HepG2 (cell line): Measurements from ENCODE around the gene STAP2. TPM values are rescaled to one million over a fixed set of nuclear protein-coding genes. Genes with fewer than 3 reads are reported as not detected.

Experiments used
- AGO2 ChIP-seq: fragments of 200-400 bp; formaldehyde crosslinking; optimal IDR thresholded peaks from 2 replicates; pipeline ENCODE3; 2017; ENCODE audit warnings: mild to moderate bottlenecking, low read depth, low read length, moderate library complexity
- CENPT ChIP-seq: sonication (generic); formaldehyde crosslinking; IDR thresholded peaks from 2 replicates; pipeline ENCODE4 v1.8.0; 2022; ENCODE audit warnings: low read depth, mild to moderate bottlenecking, moderate library complexity, missing genetic modification reagents
- EP300 ChIP-seq, 3 experiments: sonication (generic) in 1 of 3; formaldehyde crosslinking in 1 of 3; IDR thresholded peaks; 2 replicates each; pipeline versions ENCODE4 v1.5.1 to v1.6.1; 2011 to 2020; ENCODE audit warnings: low read depth in 2 of 3, low read length in 2 of 3, borderline replicate concordance in 1 of 3, improper control_type of control experiment in 1 of 3, mild to moderate bottlenecking in 1 of 3, missing genetic modification reagents in 1 of 3, moderate library complexity in 1 of 3
- FIP1L1 ChIP-seq: fragments of 200-400 bp; formaldehyde crosslinking; IDR thresholded peaks from 2 replicates; pipeline ENCODE4 v1.6.1; 2018; ENCODE audit warnings: low read depth, mild to moderate bottlenecking, low read length, moderate library complexity, borderline replicate concordance; ENCODE audit not compliant: insufficient read depth
- FOXM1 ChIP-seq: sonication (generic); formaldehyde crosslinking; IDR thresholded peaks from 2 replicates; pipeline ENCODE4 v1.5.0; 2020; ENCODE audit warnings: missing genetic modification reagents
- FOXP1 ChIP-seq, 2 experiments: fragments of 450-650 bp in 1 of 2; IDR thresholded peaks; 2 replicates each; pipeline ENCODE4 v1.6.1; 2017 to 2018; ENCODE audit warnings: antibody characterized with exemption in 1 of 2
- GATAD2A ChIP-seq: IDR thresholded peaks from 2 replicates; pipeline ENCODE4 v1.6.1; 2016
- GTF2F1 ChIP-seq: fragments of 150-350 bp; IDR thresholded peaks from 2 replicates; pipeline ENCODE4 v1.6.1; 2014; ENCODE audit warnings: low read length
- HOXD1 ChIP-seq: sonication (generic); formaldehyde crosslinking; IDR thresholded peaks from 2 replicates; pipeline ENCODE4 v1.5.0; 2020; ENCODE audit warnings: missing genetic modification reagents
- KDM1A ChIP-seq: IDR thresholded peaks from 2 replicates; pipeline ENCODE4 v1.6.1; 2016; ENCODE audit warnings: missing compliant biosample characterization
- NCOA5 ChIP-seq: sonication (generic); formaldehyde crosslinking; IDR thresholded peaks from 2 replicates; pipeline ENCODE4 v1.4.0; 2020; ENCODE audit warnings: missing genetic modification reagents
- TOPORS ChIP-seq: sonication (generic); formaldehyde crosslinking; IDR thresholded peaks from 2 replicates; pipeline ENCODE4 v1.8.0; 2023; ENCODE audit warnings: mild to moderate bottlenecking, missing genetic modification reagents
- U2AF2 ChIP-seq: fragments of 200-400 bp; formaldehyde crosslinking; IDR thresholded peaks from 2 replicates; pipeline ENCODE4 v1.6.1; 2017; ENCODE audit warnings: low read depth, mild to moderate bottlenecking, low read length
- ZNF552 ChIP-seq: sonication (generic); formaldehyde crosslinking; IDR thresholded peaks from 2 replicates; pipeline ENCODE4 v1.9.0; 2022; ENCODE audit warnings: missing genetic modification reagents, mild to moderate bottlenecking, borderline replicate concordance
- ZNF652 ChIP-seq: IDR thresholded peaks from 2 replicates; pipeline ENCODE4 v1.6.1; 2016; ENCODE audit warnings: low read depth, borderline replicate concordance
- ZNF670 ChIP-seq: sonication (generic); formaldehyde crosslinking; IDR thresholded peaks from 2 replicates; pipeline ENCODE4 v1.8.0; 2022; ENCODE audit warnings: mild to moderate bottlenecking, missing genetic modification reagents, borderline replicate concordance
- ZNF772 ChIP-seq: sonication (generic); formaldehyde crosslinking; IDR thresholded peaks from 2 replicates; pipeline ENCODE4 v1.5.0; 2020; ENCODE audit warnings: mild to moderate bottlenecking, missing genetic modification reagents
- ZNF841 ChIP-seq: sonication (generic); formaldehyde crosslinking; IDR thresholded peaks from 2 replicates; pipeline ENCODE4 v1.8.1; 2023; ENCODE audit warnings: missing genetic modification reagents, borderline replicate concordance
- polyA plus RNA-seq, 8 experiments: library from polyadenylated mRNA; depleted of rRNA in 3 of 8; stranded (reverse) in 7 of 8; unstranded in 1 of 8; fragments of >200 nt; fragmentation: Illumina TruSeq in 4 of 8; extraction: Trizol in 4 of 8; gene quantifications; 2 replicates each; pipeline versions ENCODE4 v1.2.1 to v1.2.3, GENCODE V29; 2011 to 2016; ENCODE audit warnings: low read depth in 4 of 8, missing spikeins in 1 of 8, mixed read lengths in 1 of 8; ENCODE audit not compliant: insufficient read depth in 1 of 8
- total RNA-seq, 5 experiments: library from RNA; depleted of rRNA; stranded (reverse); fragments of >200 nt; fragmentation: Illumina TruSeq; extraction: Trizol; gene quantifications; 2 replicates each; pipeline ENCODE4 v1.2.3, GENCODE V29; 2016; ENCODE audit warnings: low read depth in 1 of 5
- TF ChIP-seq, protein P1 (sequence below): sonication (generic); formaldehyde crosslinking; IDR thresholded peaks from 2 replicates; pipeline ENCODE4 v1.4.0; 2020; ENCODE audit warnings: missing genetic modification reagents, borderline replicate concordance
- TF ChIP-seq, protein P2 (sequence below): IDR thresholded peaks from 2 replicates; pipeline ENCODE4 v1.6.1; 2016; ENCODE audit warnings: low read depth, control low read depth
- TF ChIP-seq, protein P3 (sequence below): sonication (generic); formaldehyde crosslinking; IDR thresholded peaks from 2 replicates; pipeline ENCODE4 v1.4.0; 2020; ENCODE audit warnings: mild to moderate bottlenecking, missing genetic modification reagents

STAP2 gene
- total and polyA plus RNA-seq, 2 of the 13 experiments (the other 11 are each of a cell fraction or from before 2014, with no cell fraction given), result 39.0 to 43.7 TPM

DNA sequence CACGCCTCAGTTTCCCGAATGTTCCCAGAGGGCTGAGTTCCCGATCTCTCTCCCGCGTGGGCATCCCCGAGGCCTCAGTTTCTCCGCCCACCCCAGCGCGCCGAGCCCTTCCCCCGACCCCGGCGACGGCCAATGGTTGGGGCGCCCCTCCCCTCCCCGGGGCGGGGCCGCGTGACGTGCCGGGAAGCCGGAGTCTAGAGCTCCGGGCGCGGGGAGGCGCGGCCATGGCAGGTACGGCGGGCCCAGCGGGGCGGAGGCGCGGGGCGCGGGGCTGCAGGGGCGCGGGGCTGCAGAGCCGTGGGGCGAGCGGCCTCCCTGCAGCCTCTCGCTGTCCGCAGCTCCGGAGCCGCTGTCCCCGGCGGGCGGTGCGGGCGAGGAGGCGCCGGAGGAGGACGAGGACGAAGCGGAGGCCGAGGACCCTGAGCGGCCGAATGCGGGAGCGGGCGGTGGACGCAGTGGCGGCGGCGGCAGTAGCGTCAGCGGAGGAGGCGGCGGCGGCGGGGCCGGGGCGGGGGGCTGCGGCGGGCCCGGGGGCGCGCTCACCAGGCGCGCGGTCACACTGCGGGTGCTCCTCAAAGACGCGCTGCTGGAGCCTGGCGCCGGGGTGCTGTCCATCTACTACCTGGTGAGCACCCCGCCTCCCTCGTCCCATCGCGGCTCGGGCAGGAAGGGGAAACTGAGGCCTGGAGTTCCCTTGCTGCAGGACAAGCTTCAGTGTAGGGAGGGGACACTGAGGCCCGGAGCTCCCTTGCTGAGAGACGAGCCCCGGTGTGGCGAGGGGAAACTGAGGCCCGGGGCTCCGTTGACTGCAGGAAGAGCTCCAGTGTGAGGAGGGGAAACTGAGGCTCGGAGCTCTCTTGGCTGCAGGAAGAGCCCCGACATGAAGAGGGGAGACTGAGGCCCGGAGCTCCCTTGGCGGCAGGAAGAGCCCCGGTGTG is 5.0 kb upstream of the STAP2 start, which contains the start of gene MPND (continued):
- TF ChIP-seq AGO2, result no peak
- TF ChIP-seq NCOA5 (CRISPR knock-in tag), result no peak
- TF ChIP-seq, protein P1, sequence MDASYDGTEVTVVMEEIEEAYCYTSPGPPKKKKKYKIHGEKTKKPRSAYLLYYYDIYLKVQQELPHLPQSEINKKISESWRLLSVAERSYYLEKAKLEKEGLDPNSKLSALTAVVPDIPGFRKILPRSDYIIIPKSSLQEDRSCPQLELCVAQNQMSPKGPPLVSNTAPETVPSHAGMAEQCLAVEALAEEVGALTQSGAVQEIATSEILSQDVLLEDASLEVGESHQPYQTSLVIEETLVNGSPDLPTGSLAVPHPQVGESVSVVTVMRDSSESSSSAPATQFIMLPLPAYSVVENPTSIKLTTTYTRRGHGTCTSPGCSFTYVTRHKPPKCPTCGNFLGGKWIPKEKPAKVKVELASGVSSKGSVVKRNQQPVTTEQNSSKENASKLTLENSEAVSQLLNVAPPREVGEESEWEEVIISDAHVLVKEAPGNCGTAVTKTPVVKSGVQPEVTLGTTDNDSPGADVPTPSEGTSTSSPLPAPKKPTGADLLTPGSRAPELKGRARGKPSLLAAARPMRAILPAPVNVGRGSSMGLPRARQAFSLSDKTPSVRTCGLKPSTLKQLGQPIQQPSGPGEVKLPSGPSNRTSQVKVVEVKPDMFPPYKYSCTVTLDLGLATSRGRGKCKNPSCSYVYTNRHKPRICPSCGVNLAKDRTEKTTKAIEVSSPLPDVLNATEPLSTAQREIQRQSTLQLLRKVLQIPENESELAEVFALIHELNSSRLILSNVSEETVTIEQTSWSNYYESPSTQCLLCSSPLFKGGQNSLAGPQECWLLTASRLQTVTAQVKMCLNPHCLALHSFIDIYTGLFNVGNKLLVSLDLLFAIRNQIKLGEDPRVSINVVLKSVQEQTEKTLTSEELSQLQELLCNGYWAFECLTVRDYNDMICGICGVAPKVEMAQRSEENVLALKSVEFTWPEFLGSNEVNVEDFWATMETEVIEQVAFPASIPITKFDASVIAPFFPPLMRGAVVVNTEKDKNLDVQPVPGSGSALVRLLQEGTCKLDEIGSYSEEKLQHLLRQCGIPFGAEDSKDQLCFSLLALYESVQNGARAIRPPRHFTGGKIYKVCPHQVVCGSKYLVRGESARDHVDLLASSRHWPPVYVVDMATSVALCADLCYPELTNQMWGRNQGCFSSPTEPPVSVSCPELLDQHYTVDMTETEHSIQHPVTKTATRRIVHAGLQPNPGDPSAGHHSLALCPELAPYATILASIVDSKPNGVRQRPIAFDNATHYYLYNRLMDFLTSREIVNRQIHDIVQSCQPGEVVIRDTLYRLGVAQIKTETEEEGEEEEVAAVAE (CRISPR knock-in tag), result no peak
- 0 out of 2 replicates have a peak, but pooled peaks have one; percentile 59 for TF ChIP-seq ZNF841 (CRISPR knock-in tag)
- TF ChIP-seq FOXP1 (IDR thresholded peaks at IDR 0.05), result no peak
- TF ChIP-seq FOXP1 (CRISPR knock-in tag; IDR thresholded peaks at IDR 0.05), result no peak
- no peak for TF ChIP-seq ZNF552
- TF ChIP-seq ZNF670 (CRISPR knock-in tag), result no peak
- no peak for TF ChIP-seq GATAD2A (CRISPR knock-in tag)
- TF ChIP-seq CENPT (CRISPR knock-in tag), result no peak
- TF ChIP-seq ZNF652 (CRISPR knock-in tag), result no peak
- no peak for TF ChIP-seq GTF2F1
- TF ChIP-seq, protein P2, sequence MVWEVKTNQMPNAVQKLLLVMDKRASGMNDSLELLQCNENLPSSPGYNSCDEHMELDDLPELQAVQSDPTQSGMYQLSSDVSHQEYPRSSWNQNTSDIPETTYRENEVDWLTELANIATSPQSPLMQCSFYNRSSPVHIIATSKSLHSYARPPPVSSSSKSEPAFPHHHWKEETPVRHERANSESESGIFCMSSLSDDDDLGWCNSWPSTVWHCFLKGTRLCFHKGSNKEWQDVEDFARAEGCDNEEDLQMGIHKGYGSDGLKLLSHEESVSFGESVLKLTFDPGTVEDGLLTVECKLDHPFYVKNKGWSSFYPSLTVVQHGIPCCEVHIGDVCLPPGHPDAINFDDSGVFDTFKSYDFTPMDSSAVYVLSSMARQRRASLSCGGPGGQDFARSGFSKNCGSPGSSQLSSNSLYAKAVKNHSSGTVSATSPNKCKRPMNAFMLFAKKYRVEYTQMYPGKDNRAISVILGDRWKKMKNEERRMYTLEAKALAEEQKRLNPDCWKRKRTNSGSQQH (CRISPR knock-in tag), result no peak
- TF ChIP-seq FIP1L1, result no peak
- no peak for TF ChIP-seq HOXD1 (CRISPR knock-in tag)
- TF ChIP-seq TOPORS (CRISPR knock-in tag), result no peak
- TF ChIP-seq EP300 (IDR thresholded peaks at IDR 0.05; ENCODE audit: low read depth in 2 of 2, low read length in 2 of 2), result no peak
- no peak for TF ChIP-seq EP300 (CRISPR knock-in tag; IDR thresholded peaks at IDR 0.05; ENCODE audit: borderline replicate concordance)
- TF ChIP-seq FOXM1 (CRISPR knock-in tag), result no peak
- TF ChIP-seq KDM1A, result no peak
- TF ChIP-seq, protein P3, sequence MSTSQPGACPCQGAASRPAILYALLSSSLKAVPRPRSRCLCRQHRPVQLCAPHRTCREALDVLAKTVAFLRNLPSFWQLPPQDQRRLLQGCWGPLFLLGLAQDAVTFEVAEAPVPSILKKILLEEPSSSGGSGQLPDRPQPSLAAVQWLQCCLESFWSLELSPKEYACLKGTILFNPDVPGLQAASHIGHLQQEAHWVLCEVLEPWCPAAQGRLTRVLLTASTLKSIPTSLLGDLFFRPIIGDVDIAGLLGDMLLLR, result peak; percentile 3; the same call in 1 of the 2 replicates
- no peak for TF ChIP-seq U2AF2
- TF ChIP-seq ZNF772 (CRISPR knock-in tag), result no peak
